ENCODE measurements around the gene TSPAN12.
"Not testable (repeated sequence)": the region's sequence is repeated elsewhere in the genome, so short reads cannot be mapped to it uniquely, and the experiment has no call there.

DNA sequence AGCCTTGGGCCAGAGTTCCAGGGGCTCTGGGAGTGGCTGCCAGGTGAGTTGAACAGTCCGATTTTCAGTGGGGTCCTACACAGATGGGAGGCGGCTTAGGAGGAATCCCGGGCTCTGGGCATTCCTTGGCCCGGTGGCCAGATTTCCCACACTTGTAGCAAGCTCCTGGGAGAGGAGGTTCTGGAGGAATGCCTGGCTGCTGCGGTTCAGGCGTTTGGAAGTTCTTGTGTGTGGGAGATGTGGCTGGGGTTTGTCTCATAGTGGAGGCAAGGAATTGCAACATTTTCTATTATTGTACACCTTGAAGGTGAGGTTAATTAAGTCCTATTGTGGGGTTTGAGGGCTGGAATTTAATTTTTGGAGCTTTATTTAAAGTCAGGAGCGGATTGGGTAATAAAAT, 77.5 kb downstream of the TSPAN12 start:
- TF ChIP-seq ZNF138 (tag by site-specific recombination; IDR thresholded peaks at IDR 0.05; ENCODE audit: borderline replicate concordance); ZNF423 (tag by site-specific recombination; IDR thresholded peaks at IDR 0.05); ZNF174 (tag by site-specific recombination; IDR thresholded peaks at IDR 0.05); YY1 (tag by site-specific recombination; IDR thresholded peaks at IDR 0.05); ZNF473 (tag by site-specific recombination; IDR thresholded peaks at IDR 0.05); ZSCAN16 (tag by site-specific recombination; IDR thresholded peaks at IDR 0.05): not testable (repeated sequence)
- TF ChIP-seq, protein P1, sequence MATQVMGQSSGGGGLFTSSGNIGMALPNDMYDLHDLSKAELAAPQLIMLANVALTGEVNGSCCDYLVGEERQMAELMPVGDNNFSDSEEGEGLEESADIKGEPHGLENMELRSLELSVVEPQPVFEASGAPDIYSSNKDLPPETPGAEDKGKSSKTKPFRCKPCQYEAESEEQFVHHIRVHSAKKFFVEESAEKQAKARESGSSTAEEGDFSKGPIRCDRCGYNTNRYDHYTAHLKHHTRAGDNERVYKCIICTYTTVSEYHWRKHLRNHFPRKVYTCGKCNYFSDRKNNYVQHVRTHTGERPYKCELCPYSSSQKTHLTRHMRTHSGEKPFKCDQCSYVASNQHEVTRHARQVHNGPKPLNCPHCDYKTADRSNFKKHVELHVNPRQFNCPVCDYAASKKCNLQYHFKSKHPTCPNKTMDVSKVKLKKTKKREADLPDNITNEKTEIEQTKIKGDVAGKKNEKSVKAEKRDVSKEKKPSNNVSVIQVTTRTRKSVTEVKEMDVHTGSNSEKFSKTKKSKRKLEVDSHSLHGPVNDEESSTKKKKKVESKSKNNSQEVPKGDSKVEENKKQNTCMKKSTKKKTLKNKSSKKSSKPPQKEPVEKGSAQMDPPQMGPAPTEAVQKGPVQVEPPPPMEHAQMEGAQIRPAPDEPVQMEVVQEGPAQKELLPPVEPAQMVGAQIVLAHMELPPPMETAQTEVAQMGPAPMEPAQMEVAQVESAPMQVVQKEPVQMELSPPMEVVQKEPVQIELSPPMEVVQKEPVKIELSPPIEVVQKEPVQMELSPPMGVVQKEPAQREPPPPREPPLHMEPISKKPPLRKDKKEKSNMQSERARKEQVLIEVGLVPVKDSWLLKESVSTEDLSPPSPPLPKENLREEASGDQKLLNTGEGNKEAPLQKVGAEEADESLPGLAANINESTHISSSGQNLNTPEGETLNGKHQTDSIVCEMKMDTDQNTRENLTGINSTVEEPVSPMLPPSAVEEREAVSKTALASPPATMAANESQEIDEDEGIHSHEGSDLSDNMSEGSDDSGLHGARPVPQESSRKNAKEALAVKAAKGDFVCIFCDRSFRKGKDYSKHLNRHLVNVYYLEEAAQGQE (tag by site-specific recombination; IDR thresholded peaks at IDR 0.05) = not testable (repeated sequence)
- TF ChIP-seq, protein P2, sequence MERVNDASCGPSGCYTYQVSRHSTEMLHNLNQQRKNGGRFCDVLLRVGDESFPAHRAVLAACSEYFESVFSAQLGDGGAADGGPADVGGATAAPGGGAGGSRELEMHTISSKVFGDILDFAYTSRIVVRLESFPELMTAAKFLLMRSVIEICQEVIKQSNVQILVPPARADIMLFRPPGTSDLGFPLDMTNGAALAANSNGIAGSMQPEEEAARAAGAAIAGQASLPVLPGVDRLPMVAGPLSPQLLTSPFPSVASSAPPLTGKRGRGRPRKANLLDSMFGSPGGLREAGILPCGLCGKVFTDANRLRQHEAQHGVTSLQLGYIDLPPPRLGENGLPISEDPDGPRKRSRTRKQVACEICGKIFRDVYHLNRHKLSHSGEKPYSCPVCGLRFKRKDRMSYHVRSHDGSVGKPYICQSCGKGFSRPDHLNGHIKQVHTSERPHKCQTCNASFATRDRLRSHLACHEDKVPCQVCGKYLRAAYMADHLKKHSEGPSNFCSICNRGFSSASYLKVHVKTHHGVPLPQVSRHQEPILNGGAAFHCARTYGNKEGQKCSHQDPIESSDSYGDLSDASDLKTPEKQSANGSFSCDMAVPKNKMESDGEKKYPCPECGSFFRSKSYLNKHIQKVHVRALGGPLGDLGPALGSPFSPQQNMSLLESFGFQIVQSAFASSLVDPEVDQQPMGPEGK (tag by site-specific recombination; IDR thresholded peaks at IDR 0.05) = not testable (repeated sequence)
- TF ChIP-seq, protein P3, sequence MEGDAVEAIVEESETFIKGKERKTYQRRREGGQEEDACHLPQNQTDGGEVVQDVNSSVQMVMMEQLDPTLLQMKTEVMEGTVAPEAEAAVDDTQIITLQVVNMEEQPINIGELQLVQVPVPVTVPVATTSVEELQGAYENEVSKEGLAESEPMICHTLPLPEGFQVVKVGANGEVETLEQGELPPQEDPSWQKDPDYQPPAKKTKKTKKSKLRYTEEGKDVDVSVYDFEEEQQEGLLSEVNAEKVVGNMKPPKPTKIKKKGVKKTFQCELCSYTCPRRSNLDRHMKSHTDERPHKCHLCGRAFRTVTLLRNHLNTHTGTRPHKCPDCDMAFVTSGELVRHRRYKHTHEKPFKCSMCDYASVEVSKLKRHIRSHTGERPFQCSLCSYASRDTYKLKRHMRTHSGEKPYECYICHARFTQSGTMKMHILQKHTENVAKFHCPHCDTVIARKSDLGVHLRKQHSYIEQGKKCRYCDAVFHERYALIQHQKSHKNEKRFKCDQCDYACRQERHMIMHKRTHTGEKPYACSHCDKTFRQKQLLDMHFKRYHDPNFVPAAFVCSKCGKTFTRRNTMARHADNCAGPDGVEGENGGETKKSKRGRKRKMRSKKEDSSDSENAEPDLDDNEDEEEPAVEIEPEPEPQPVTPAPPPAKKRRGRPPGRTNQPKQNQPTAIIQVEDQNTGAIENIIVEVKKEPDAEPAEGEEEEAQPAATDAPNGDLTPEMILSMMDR (tag by site-specific recombination; IDR thresholded peaks at IDR 0.05) = not testable (repeated sequence)

Measured in HEK293 (cell line).